Liver (tissue), 3 donors: Measurements from ENCODE around the gene STARD9.

Experiments
- RAD21 ChIP-seq, 2 donors: IDR thresholded peaks; 2 replicates each; pipeline ENCODE4 v1.6.1; 2016; ENCODE audit warnings: antibody characterized with exemption in 2 of 2, mild to moderate bottlenecking in 2 of 2
- TF ChIP-seq, protein P1 (sequence below): fragments of 150-350 bp; IDR thresholded peaks from 2 replicates; pipeline ENCODE4 v1.5.1; 2017; ENCODE audit warnings: improper control_type of control experiment, low read depth, low read length; ENCODE audit not compliant: missing input control
- TF ChIP-seq, protein P2 (sequence below): IDR thresholded peaks from 2 replicates; pipeline ENCODE4 v1.6.1; 2016; ENCODE audit warnings: antibody characterized with exemption, mild to moderate bottlenecking
- donor health status: healthy.
- donor health status: healthy.

DNA sequence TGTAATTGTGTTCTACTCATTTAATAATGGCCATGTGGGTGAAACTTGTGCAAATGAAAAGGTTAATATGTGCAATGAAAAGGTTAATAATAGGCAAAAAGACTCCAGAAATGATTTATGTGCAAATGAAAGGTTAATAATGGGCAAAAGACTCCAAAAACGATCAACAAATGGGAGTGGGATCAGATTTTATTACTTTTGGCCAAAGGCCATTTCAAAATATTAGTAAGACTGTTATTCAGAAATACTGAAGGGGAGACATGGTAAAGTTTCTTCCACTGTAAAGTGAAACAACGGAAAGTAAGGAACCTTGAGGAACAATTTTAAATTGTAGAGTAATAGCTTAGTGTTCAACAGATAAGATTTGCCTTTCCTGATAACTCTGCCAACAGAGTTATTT lies 40.7 kb downstream of the STARD9 start:
- no peak for TF ChIP-seq RAD21 (IDR thresholded peaks at IDR 0.05)
- TF ChIP-seq, protein P1, sequence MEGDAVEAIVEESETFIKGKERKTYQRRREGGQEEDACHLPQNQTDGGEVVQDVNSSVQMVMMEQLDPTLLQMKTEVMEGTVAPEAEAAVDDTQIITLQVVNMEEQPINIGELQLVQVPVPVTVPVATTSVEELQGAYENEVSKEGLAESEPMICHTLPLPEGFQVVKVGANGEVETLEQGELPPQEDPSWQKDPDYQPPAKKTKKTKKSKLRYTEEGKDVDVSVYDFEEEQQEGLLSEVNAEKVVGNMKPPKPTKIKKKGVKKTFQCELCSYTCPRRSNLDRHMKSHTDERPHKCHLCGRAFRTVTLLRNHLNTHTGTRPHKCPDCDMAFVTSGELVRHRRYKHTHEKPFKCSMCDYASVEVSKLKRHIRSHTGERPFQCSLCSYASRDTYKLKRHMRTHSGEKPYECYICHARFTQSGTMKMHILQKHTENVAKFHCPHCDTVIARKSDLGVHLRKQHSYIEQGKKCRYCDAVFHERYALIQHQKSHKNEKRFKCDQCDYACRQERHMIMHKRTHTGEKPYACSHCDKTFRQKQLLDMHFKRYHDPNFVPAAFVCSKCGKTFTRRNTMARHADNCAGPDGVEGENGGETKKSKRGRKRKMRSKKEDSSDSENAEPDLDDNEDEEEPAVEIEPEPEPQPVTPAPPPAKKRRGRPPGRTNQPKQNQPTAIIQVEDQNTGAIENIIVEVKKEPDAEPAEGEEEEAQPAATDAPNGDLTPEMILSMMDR: no peak
- TF ChIP-seq, protein P2, sequence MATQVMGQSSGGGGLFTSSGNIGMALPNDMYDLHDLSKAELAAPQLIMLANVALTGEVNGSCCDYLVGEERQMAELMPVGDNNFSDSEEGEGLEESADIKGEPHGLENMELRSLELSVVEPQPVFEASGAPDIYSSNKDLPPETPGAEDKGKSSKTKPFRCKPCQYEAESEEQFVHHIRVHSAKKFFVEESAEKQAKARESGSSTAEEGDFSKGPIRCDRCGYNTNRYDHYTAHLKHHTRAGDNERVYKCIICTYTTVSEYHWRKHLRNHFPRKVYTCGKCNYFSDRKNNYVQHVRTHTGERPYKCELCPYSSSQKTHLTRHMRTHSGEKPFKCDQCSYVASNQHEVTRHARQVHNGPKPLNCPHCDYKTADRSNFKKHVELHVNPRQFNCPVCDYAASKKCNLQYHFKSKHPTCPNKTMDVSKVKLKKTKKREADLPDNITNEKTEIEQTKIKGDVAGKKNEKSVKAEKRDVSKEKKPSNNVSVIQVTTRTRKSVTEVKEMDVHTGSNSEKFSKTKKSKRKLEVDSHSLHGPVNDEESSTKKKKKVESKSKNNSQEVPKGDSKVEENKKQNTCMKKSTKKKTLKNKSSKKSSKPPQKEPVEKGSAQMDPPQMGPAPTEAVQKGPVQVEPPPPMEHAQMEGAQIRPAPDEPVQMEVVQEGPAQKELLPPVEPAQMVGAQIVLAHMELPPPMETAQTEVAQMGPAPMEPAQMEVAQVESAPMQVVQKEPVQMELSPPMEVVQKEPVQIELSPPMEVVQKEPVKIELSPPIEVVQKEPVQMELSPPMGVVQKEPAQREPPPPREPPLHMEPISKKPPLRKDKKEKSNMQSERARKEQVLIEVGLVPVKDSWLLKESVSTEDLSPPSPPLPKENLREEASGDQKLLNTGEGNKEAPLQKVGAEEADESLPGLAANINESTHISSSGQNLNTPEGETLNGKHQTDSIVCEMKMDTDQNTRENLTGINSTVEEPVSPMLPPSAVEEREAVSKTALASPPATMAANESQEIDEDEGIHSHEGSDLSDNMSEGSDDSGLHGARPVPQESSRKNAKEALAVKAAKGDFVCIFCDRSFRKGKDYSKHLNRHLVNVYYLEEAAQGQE: no peak
